Progenitor cell of endocrine pancreas (in vitro differentiated cells): ENCODE measurements around the gene PIGP. TPM values are rescaled to one million over a fixed set of nuclear protein-coding genes. Genes with fewer than 3 reads are reported as not detected.

Experiments
- DNase-seq: peaks from one replicate; pipeline ENCODE4 v3.0.0; 2021; ENCODE audit warnings: low spot score; ENCODE audit not compliant: unreplicated experiment
- H3K27ac Mint-ChIP-seq: 2 replicates; pipeline ENCODE4 v1.8.0; 2021; ENCODE audit warnings: mild to moderate bottlenecking, moderate library complexity, mixed read lengths
- H3K27me3 Mint-ChIP-seq: 2 replicates; pipeline ENCODE4 v1.8.0; 2021; ENCODE audit warnings: mixed read lengths
- H3K36me3 Mint-ChIP-seq: 2 replicates; pipeline ENCODE4 v1.8.0; 2022; ENCODE audit warnings: mixed read lengths; ENCODE audit not compliant: insufficient read depth
- H3K4me1 Mint-ChIP-seq: 2 replicates; pipeline ENCODE4 v1.8.0; 2021; ENCODE audit warnings: low read depth, mixed read lengths
- H3K4me3 Mint-ChIP-seq: 2 replicates; pipeline ENCODE4 v1.8.0; 2021; ENCODE audit warnings: low read depth, mild to moderate bottlenecking, moderate library complexity, mixed read lengths
- H3K9me3 Mint-ChIP-seq: 2 replicates; pipeline ENCODE4 v1.8.0; 2021; ENCODE audit warnings: low read depth, mixed read lengths
- CTCF ChIP-seq: fragments of 200-600 bp; sonication (generic); IDR thresholded peaks from one replicate; pipeline ENCODE4 v1.5.0; 2021; ENCODE audit warnings: antibody characterized with exemption, mild to moderate bottlenecking; ENCODE audit not compliant: unreplicated experiment
- total RNA-seq: library from RNA; stranded (reverse); gene quantifications from 2 replicates; pipeline ENCODE4 v1.2.1, GENCODE V29; 2021

The PIGP gene
- total RNA-seq, 1 donor from 2014 or later: 17.8 TPM

GRCh38 chr21:37017951-37018679 is 54.8 kb downstream of the PIGP start:
- Mint-ChIP-seq H3K9me3 (no peaks in the 10 kb centered on the region), H3K36me3 (peaks cover 6% of the 10 kb centered on the region), H3K4me3 (no peak overlapping the region), H3K27me3 (no peaks in the 10 kb centered on the region), H3K27ac (no peak overlapping the region), H3K4me1 (peaks cover 5% of the 10 kb centered on the region)
- no peak for DNase-seq
- TF ChIP-seq CTCF: no peak

Other genes starting within 250 kb of the PIGP start
- gene HLCS, start 106.4 kb downstream of the PIGP start, total RNA-seq: 32.3 and 34.3 TPM in 2 replicates
- 17.9 and 18.9 TPM in 2 replicates for gene RIPPLY3, start 66.4 kb downstream of the PIGP start, total RNA-seq
- 255 and 281 TPM in 2 replicates for gene TTC3, start 183 bp upstream of the PIGP start, total RNA-seq
- 38.7 and 42.3 TPM in 2 replicates for gene VPS26C, start 194.3 kb upstream of the PIGP start, total RNA-seq